Endothelial cell of umbilical vein (primary cell): ENCODE measurements around the gene XRCC6. TPM values are rescaled to one million over a fixed set of nuclear protein-coding genes. Genes with fewer than 3 reads are reported as not detected.

Experiments
- BruUV-seq: library from RNA; stranded (reverse); fragments of 400-500 nt; replicated peaks from 2 replicates; lab custom pipeline; 2021; lab: Mats Ljungman, UMichigan
- CTCF ChIA-PET: fragments of 300-600, 350-600 bp; sonication (Branson Sonifier 250); formaldehyde crosslinking; loops from one replicate; lab custom pipeline; 2021; ENCODE audit warnings: antibody characterized with exemption, inconsistent platforms; lab: Charles Lee
- POLR2A ChIA-PET: fragments of 300-600, 350-600 bp; sonication (Branson Sonifier 250); formaldehyde crosslinking; loops from one replicate; lab custom pipeline; 2021; ENCODE audit warnings: antibody characterized with exemption, inconsistent platforms; lab: Charles Lee
- DNase-seq: peaks from one replicate; pipeline ENCODE4 v3.0.0-alpha.2; 2011; ENCODE audit warnings: low read depth, low spot score
- FAIRE-seq: peaks from 2 replicates; lab custom pipeline; 2011; peaks lifted over from hg19 to GRCh38; lab: Jason Lieb, UNC
- H2AFZ ChIP-seq: 2 replicates; pipeline ENCODE4 v1.6.0; 2012; ENCODE audit warnings: low read depth, low read length, control low read depth, inconsistent platforms
- H3K27ac ChIP-seq: 2 replicates; pipeline ENCODE4 v1.5.1; 2011; ENCODE audit warnings: low read depth, mild to moderate bottlenecking, control low read depth, low read length, moderate library complexity; ENCODE audit not compliant: insufficient read depth
- H3K27me3 ChIP-seq, 2 experiments: 2 replicates each; pipeline versions ENCODE4 v1.6.0 to v1.6.1; 2011; ENCODE audit warnings: low read length in 2 of 2, mixed read lengths in 1 of 2; ENCODE audit not compliant: control insufficient read depth in 2 of 2, insufficient read depth in 2 of 2
- H3K36me3 ChIP-seq, 2 experiments: 2 replicates in 1 of 2; 3 replicates in 1 of 2; pipeline ENCODE4 v1.5.1; 2011; ENCODE audit warnings: low read length in 2 of 2, mild to moderate bottlenecking in 1 of 2, moderate library complexity in 1 of 2; ENCODE audit not compliant: control insufficient read depth in 2 of 2, insufficient read depth in 2 of 2; ENCODE audit errors: extremely low read depth in 1 of 2
- H3K4me1 ChIP-seq: 3 replicates; pipeline ENCODE4 v1.5.1; 2011; ENCODE audit warnings: mild to moderate bottlenecking, low read length; ENCODE audit not compliant: control insufficient read depth, insufficient read depth; ENCODE audit errors: extremely low read depth
- H3K4me2 ChIP-seq: 2 replicates; pipeline ENCODE4 v1.6.1; 2011; ENCODE audit warnings: low read length, control low read depth, mixed read lengths; ENCODE audit not compliant: insufficient read depth
- H3K4me3 ChIP-seq, 3 experiments: fragments of 200-600 bp in 1 of 3; sonication (generic), shearing (Covaris generic) in 1 of 3; replicated peaks in 1 of 3; 2 replicates each; pipeline ENCODE4 v1.5.1; 2011 to 2016; ENCODE audit warnings: control low read depth in 3 of 3, low read length in 3 of 3, mild to moderate bottlenecking in 2 of 3, inconsistent platforms in 1 of 3, low read depth in 1 of 3, moderate library complexity in 1 of 3; ENCODE audit not compliant: insufficient read depth in 1 of 3
- H3K79me2 ChIP-seq: 2 replicates; pipeline ENCODE4 v1.6.0; 2012; ENCODE audit warnings: low read length, inconsistent platforms; ENCODE audit not compliant: control insufficient read depth, insufficient read depth
- H3K9ac ChIP-seq: replicated peaks from 2 replicates; pipeline ENCODE3; 2011; ENCODE audit warnings: low read length, control low read depth; ENCODE audit not compliant: insufficient read depth; ENCODE audit errors: extremely low read depth
- H3K9me1 ChIP-seq: replicated peaks from 3 replicates; pipeline ENCODE4 v1.6.0; 2011; ENCODE audit warnings: mild to moderate bottlenecking, low read length; ENCODE audit not compliant: control insufficient read depth, insufficient read depth; ENCODE audit errors: extremely low read depth
- H3K9me3 ChIP-seq: replicated peaks from 2 replicates; pipeline ENCODE4 v1.5.1; 2012; ENCODE audit warnings: low read length, inconsistent platforms; ENCODE audit not compliant: control insufficient read depth, insufficient read depth
- H4K20me1 ChIP-seq: replicated peaks from 2 replicates; pipeline ENCODE3; 2011; ENCODE audit warnings: mild to moderate bottlenecking, low read length; ENCODE audit not compliant: control insufficient read depth, insufficient read depth; ENCODE audit errors: extremely low read depth
- EZH2 ChIP-seq: IDR thresholded peaks from 2 replicates; pipeline ENCODE4 v1.6.1; 2012; ENCODE audit warnings: borderline replicate concordance, low read depth, mild to moderate bottlenecking, moderate library complexity, low read length, inconsistent platforms; ENCODE audit not compliant: severe bottlenecking
- FOS ChIP-seq: IDR thresholded peaks from 2 replicates; pipeline ENCODE4 v1.6.1; 2011; ENCODE audit warnings: mild to moderate bottlenecking, low read length, moderate library complexity, borderline replicate concordance; ENCODE audit not compliant: insufficient read depth
- GATA2 ChIP-seq: IDR thresholded peaks from 2 replicates; pipeline ENCODE4 v1.7.0; 2011; ENCODE audit warnings: low read depth, mild to moderate bottlenecking, moderate library complexity, mixed read lengths, low read length; ENCODE audit not compliant: insufficient read length, insufficient read depth
- JUN ChIP-seq: IDR thresholded peaks from 2 replicates; pipeline ENCODE4 v1.6.1; 2011; ENCODE audit warnings: borderline replicate concordance, low read depth; ENCODE audit not compliant: insufficient read length, insufficient read depth
- MYC ChIP-seq: IDR thresholded peaks from one replicate; pipeline ENCODE4 v1.6.1; 2011; ENCODE audit warnings: mild to moderate bottlenecking, low read depth, low read length
- POLR2A ChIP-seq: IDR thresholded peaks from 2 replicates; pipeline ENCODE4 v1.6.1; 2012; ENCODE audit warnings: low read depth, mild to moderate bottlenecking, control low read depth, low read length
- POLR2AphosphoS5 ChIP-seq: IDR thresholded peaks from 2 replicates; pipeline ENCODE4 v1.6.1; 2012; ENCODE audit warnings: low read depth, mild to moderate bottlenecking, control low read depth, low read length, moderate library complexity; ENCODE audit not compliant: insufficient read depth
- dilution Hi-C: fragments of 300-500 bp; cut with MboI; formaldehyde crosslinking; loops from one replicate; pipeline ENCODE4 v1.15.0; 2019; ENCODE audit warnings: low sequenced_read_pairs; ENCODE audit not compliant: extremely low pct_ligation_motif_present
- intact Hi-C: fragments of 100-400 bp; cut with micrococcal nuclease; formaldehyde crosslinking; loops from one replicate; pipeline ENCODE4 v1.10.0; 2022
- polyA plus RNA-seq, 4 experiments: library from polyadenylated mRNA; depleted of rRNA in 3 of 4; stranded (reverse) in 3 of 4; unstranded in 1 of 4; fragments of >200 nt; gene quantifications; 2 replicates each; pipeline versions ENCODE4 v1.2.1 to v1.2.3, GENCODE V29; 2011 to 2012; ENCODE audit warnings: missing spikeins in 1 of 4
- total RNA-seq: library from RNA; stranded (reverse); gene quantifications from 2 replicates; pipeline ENCODE4 v1.2.3, GENCODE V29; 2021
- TF ChIP-seq, protein P1 (sequence below): IDR thresholded peaks from 2 replicates; pipeline ENCODE4 v1.6.1; 2011; ENCODE audit not compliant: insufficient read depth, insufficient read length
- TF ChIP-seq, protein P2 (sequence below), 2 donors: IDR thresholded peaks; 1 replicate in 1 of 2; 2 replicates in 1 of 2; pipeline ENCODE4 v1.5.1; 2011; ENCODE audit warnings: low read length in 2 of 2, mild to moderate bottlenecking in 2 of 2, moderate library complexity in 2 of 2, control low read depth in 1 of 2, inconsistent platforms in 1 of 2, low read depth in 1 of 2; ENCODE audit not compliant: insufficient read depth in 1 of 2; ENCODE audit errors: extremely low read depth in 1 of 2

Gene XRCC6
- total and polyA plus RNA-seq, 2 donors (not counting 3 experiments of a cell fraction or from before 2014, with no cell fraction given), result 117 to 309 TPM

DNA sequence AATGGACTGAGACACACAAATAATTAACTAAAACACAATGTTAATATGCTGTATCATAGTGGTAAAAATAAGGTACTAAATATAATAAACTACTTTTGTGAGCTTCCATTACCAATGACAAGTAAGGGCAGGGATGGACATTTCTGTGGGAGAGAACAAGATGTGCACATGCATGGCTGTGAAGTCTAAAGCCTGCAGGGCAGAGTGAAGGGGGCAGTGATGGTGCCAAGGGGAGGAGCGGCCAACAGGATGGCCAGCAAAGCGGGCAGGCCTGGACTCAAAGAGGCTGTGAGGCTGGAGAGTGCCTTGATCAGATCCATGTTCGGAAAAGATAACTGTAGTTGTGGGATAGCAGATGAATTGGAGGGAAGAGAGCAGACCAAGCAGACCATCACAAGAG lies 12.7 kb upstream of the XRCC6 start:
- ChIA-PET CTCF (no interaction called here), POLR2A (no interaction called here)
- intact Hi-C loops (no loop called here), dilution Hi-C loops (no loop called here)
- Histone ChIP-seq H3K9me1 (no peaks in the 10 kb centered on the region), H3K4me3 (no peak overlapping the region), H3K36me3 (peaks cover 8% of the 10 kb centered on the region in 2 experiments), H2AFZ (no peak overlapping the region), H3K27me3 (no peaks in the 10 kb centered on the region), H3K4me1 (no peaks in the 10 kb centered on the region), H3K27ac (no peak overlapping the region), H3K4me2 (no peak overlapping the region), H3K79me2 (peaks cover 13% of the 10 kb centered on the region), H4K20me1 (no peaks in the 10 kb centered on the region), H3K9ac (no peak overlapping the region), H3K9me3 (no peaks in the 10 kb centered on the region)
- no TSS peak for BruUV-seq
- TF ChIP-seq EZH2, result no peak
- no peak for TF ChIP-seq MYC
- no peak for TF ChIP-seq GATA2
- TF ChIP-seq, protein P1, sequence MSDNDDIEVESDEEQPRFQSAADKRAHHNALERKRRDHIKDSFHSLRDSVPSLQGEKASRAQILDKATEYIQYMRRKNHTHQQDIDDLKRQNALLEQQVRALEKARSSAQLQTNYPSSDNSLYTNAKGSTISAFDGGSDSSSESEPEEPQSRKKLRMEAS, result no peak
- TF ChIP-seq FOS, result no peak
- no peak for TF ChIP-seq POLR2AphosphoS5
- no peak for TF ChIP-seq POLR2A
- TF ChIP-seq, protein P2, sequence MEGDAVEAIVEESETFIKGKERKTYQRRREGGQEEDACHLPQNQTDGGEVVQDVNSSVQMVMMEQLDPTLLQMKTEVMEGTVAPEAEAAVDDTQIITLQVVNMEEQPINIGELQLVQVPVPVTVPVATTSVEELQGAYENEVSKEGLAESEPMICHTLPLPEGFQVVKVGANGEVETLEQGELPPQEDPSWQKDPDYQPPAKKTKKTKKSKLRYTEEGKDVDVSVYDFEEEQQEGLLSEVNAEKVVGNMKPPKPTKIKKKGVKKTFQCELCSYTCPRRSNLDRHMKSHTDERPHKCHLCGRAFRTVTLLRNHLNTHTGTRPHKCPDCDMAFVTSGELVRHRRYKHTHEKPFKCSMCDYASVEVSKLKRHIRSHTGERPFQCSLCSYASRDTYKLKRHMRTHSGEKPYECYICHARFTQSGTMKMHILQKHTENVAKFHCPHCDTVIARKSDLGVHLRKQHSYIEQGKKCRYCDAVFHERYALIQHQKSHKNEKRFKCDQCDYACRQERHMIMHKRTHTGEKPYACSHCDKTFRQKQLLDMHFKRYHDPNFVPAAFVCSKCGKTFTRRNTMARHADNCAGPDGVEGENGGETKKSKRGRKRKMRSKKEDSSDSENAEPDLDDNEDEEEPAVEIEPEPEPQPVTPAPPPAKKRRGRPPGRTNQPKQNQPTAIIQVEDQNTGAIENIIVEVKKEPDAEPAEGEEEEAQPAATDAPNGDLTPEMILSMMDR (IDR thresholded peaks at IDR 0.05; ENCODE audit: extremely low read depth in 1 of 2, insufficient read depth in 1 of 2, low read depth in 1 of 2, low read length in 2 of 2), result no peak
- no peak for TF ChIP-seq JUN
- no peak for DNase-seq
- no peak for FAIRE-seq
